ENCODE measurements around the gene CHML. TPM values are rescaled to one million over a fixed set of nuclear protein-coding genes. Genes with fewer than 3 reads are reported as not detected.

The CHML gene
- total and polyA plus RNA-seq, 12 donors, result 1.7 to 11.4 (median 7.7) TPM

DNA sequence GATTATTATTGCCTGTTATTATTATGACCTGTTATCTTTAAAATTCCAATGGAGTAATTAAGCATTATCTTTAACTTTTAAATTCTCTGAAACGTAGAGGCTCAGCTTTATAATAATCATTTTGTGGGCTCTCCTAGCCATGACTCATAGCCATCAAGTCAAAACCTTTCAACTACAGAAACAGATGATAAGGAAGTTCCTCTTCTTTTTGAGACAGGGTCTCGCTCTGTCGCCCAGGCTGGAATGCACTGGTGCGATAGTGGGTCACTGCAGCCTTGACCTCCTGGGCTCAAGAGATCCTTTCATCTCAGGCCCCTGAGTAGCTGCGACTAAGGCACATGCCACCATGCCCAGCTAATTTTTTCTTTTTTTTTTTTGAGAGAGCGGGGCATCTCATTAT lies 43.5 kb downstream of the CHML start:
- H3K4me3 ChIP-seq, result no peak overlapping the region
- no peaks in the 10 kb centered on the region for H3K9me3 ChIP-seq
- no peaks in the 10 kb centered on the region for H3K4me1 ChIP-seq
- WGBS, 2 donors, result 85 to 89% methylated on average over 6 of the region's 6 CpGs
- TF ChIP-seq, protein P1, sequence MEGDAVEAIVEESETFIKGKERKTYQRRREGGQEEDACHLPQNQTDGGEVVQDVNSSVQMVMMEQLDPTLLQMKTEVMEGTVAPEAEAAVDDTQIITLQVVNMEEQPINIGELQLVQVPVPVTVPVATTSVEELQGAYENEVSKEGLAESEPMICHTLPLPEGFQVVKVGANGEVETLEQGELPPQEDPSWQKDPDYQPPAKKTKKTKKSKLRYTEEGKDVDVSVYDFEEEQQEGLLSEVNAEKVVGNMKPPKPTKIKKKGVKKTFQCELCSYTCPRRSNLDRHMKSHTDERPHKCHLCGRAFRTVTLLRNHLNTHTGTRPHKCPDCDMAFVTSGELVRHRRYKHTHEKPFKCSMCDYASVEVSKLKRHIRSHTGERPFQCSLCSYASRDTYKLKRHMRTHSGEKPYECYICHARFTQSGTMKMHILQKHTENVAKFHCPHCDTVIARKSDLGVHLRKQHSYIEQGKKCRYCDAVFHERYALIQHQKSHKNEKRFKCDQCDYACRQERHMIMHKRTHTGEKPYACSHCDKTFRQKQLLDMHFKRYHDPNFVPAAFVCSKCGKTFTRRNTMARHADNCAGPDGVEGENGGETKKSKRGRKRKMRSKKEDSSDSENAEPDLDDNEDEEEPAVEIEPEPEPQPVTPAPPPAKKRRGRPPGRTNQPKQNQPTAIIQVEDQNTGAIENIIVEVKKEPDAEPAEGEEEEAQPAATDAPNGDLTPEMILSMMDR (IDR thresholded peaks at IDR 0.05), result no peak
- H3K27ac ChIP-seq, result no peak overlapping the region
- H3K36me3 ChIP-seq, result peaks cover 0 to 16% (median 0%) of the 10 kb centered on the region in 9 donors
- DNase-seq (no peak), ATAC-seq (no peak)
- intact Hi-C loops (cut with DNase I), result no loop called here
- no peaks in the 10 kb centered on the region for H3K27me3 ChIP-seq

DNA sequence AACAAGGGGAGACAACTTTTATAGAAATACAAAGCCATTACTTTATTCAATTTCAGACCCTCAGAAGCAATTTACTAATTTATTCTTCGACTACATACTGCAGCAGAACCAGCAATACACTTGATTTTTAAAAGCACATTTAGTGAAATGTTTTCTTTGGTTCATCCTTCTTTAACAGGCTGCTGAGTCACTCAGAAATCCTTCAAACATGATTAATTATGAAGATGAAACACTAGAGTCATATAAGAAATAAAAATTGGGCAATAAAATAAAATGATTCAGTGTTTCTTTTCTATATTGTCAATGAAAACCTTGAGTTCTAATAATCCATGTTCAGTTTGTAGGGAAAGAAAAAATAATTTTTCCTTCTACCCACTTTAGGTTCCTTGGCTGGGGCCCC lies 47.0 kb downstream of the CHML start:
- Histone ChIP-seq H3K4me1 (no peaks in the 10 kb centered on the region), H3K9me3 (no peaks in the 10 kb centered on the region), H3K27me3 (no peaks in the 10 kb centered on the region), H3K4me3 (no peak overlapping the region), H3K36me3 (peaks cover 0 to 16% (median 0%) of the 10 kb centered on the region in 9 donors), H3K27ac (no peak overlapping the region)
- intact Hi-C loops (cut with DNase I), result no loop called here
- no peak for ATAC-seq
- DNase-seq, result no peak
- WGBS, 2 donors, result 91 to 95% methylated on average over 1 of the region's 1 CpG
- TF ChIP-seq, protein P1 (IDR thresholded peaks at IDR 0.05), result no peak

DNA sequence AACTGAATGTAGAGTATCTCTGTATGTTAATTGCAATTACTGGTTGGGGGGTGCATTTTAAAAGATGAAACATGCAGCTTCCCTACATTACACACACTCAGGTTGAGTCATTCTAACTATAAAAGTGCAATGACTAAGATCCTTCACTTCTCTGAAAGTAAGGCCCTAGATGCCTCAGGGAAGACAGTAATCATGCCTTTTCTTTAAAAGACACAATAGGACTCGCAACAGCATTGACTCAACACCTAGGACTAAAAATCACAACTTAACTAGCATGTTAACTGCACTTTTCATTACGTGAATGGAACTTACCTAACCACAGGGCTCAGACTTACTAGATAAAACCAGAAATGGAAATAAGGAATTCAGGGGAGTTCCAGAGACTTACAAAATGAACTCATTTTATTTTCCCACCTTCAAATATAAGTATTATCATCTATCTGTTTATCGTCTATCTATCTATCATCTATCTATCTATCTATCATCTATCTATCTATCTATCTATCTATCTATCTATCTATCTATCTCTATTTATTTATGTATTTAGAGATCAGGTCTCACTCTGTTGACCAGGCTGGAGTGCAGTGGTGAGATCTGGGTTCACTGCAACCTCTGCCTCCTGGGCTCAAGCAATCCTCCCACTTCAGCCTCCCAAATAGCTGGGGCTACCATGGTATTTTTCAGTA lies 47.8 kb downstream of the CHML start:
- ATAC-seq, result no peak
- 89 to 94% methylated on average over 3 of the region's 3 CpGs for WGBS, 2 donors
- no peaks in the 10 kb centered on the region for H3K27me3 ChIP-seq
- intact Hi-C loops (cut with DNase I), result no loop called here
- TF ChIP-seq, protein P1 (IDR thresholded peaks at IDR 0.05), result no peak
- no peaks in the 10 kb centered on the region for H3K4me1 ChIP-seq
- no peak overlapping the region for H3K27ac ChIP-seq
- H3K36me3 ChIP-seq, result peaks cover 0 to 16% (median 0%) of the 10 kb centered on the region in 9 donors
- H3K9me3 ChIP-seq, result no peaks in the 10 kb centered on the region
- no peak overlapping the region for H3K4me3 ChIP-seq
- no peak for DNase-seq

DNA sequence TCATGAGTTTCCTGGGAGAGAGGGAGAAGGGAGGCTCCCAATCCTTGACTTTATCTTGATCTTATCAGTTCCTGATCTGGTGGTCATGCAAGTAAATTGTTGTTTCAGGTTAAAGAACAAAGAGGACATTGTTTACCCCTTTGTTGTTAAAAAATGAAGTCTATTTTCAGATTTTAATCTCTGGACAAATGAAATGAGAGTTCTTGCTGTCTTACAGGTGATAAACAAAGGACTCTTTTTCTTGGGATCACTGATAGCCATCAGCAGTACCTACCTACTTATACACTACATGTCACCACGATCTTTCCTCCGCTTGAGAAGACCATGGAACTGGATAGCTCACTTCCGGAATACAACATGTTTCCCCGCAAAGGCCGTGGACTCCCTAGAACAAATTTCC lies 48.4 kb downstream of the CHML start:
- ATAC-seq (no peak), DNase-seq (no peak)
- no peaks in the 10 kb centered on the region for H3K9me3 ChIP-seq
- peaks cover 0 to 16% (median 0%) of the 10 kb centered on the region in 9 donors for H3K36me3 ChIP-seq
- no peak overlapping the region for H3K4me3 ChIP-seq
- intact Hi-C loops (cut with DNase I), result no loop called here
- TF ChIP-seq, protein P1 (IDR thresholded peaks at IDR 0.05), result no peak
- H3K4me1 ChIP-seq, result no peaks in the 10 kb centered on the region
- H3K27me3 ChIP-seq, result no peaks in the 10 kb centered on the region
- H3K27ac ChIP-seq, result no peak overlapping the region
- 74 to 98% methylated on average over 5 of the region's 5 CpGs for WGBS, 2 donors

Measured in heart right ventricle (tissue), 16 donors.